Calu3 (cell line): ENCODE data around the gene ABR. TPM values are rescaled to one million over a fixed set of nuclear protein-coding genes. Genes with fewer than 3 reads are reported as not detected.

Experiments used
- BruUV-seq: library from RNA; stranded (reverse); fragments of 400-500 nt; replicated peaks from 2 replicates; lab custom pipeline; 2021; lab: Mats Ljungman, UMichigan
- CTCF ChIA-PET: fragments of 300-600 bp; sonication (Branson Sonifier 250); formaldehyde crosslinking; loops from one replicate; lab custom pipeline; 2022; ENCODE audit warnings: antibody characterized with exemption; lab: Charles Lee
- DNase-seq: peaks from one replicate; pipeline ENCODE4 v3.0.0; 2022
- H3K27ac Mint-ChIP-seq: one replicate; pipeline ENCODE4 v1.8.0; 2022; ENCODE audit warnings: mixed read lengths; ENCODE audit not compliant: unreplicated experiment
- H3K27me3 Mint-ChIP-seq: one replicate; pipeline ENCODE4 v1.8.0; 2022; ENCODE audit warnings: mixed read lengths; ENCODE audit not compliant: unreplicated experiment
- H3K36me3 Mint-ChIP-seq: one replicate; pipeline ENCODE4 v1.8.0; 2022; ENCODE audit warnings: mild to moderate bottlenecking, moderate library complexity, mixed read lengths; ENCODE audit not compliant: insufficient read depth, unreplicated experiment
- H3K4me1 Mint-ChIP-seq: one replicate; pipeline ENCODE4 v1.8.0; 2022; ENCODE audit warnings: mild to moderate bottlenecking, low read depth, mixed read lengths; ENCODE audit not compliant: unreplicated experiment
- H3K4me3 Mint-ChIP-seq: one replicate; pipeline ENCODE4 v1.8.0; 2022; ENCODE audit warnings: mild to moderate bottlenecking, low read depth, moderate library complexity, mixed read lengths; ENCODE audit not compliant: unreplicated experiment
- H3K9me3 Mint-ChIP-seq: one replicate; pipeline ENCODE4 v1.8.0; 2022; ENCODE audit warnings: low read depth, mixed read lengths; ENCODE audit not compliant: unreplicated experiment
- CTCF ChIP-seq: fragments of 200-600 bp; IDR thresholded peaks from one replicate; pipeline ENCODE4 v1.8.0; 2022; ENCODE audit warnings: antibody characterized with exemption; ENCODE audit not compliant: unreplicated experiment
- intact Hi-C: fragments of 100-400 bp; cut with micrococcal nuclease; formaldehyde crosslinking; loops from one replicate; pipeline ENCODE4 v1.10.0; 2022; ENCODE audit not compliant: unreplicated experiment
- total RNA-seq: library from RNA; stranded (reverse); gene quantifications from 2 replicates; pipeline ENCODE4 v1.2.3, GENCODE V29; 2022

The ABR gene
- total RNA-seq, 1 experiment from 2014 or later, result 92.7 TPM

GRCh38 chr17:1208966-1209365, 29.2 kb upstream of the ABR start:
- CTCF ChIA-PET, result no interaction called here
- intact Hi-C loops, result no loop called here
- BruUV-seq, result no TSS peak

GRCh38 chr17:1206026-1206777, 26.4 kb upstream of the ABR start:
- BruUV-seq, result no TSS peak
- H3K27ac Mint-ChIP-seq, result no peak overlapping the region
- CTCF ChIA-PET, result interaction anchor here (0.6 kb wide), 1 partner anchor 88 kb away, joined by 4 read pairs; no protein-coding TSS in a partner anchor
- H3K4me3 Mint-ChIP-seq, result no peak overlapping the region
- intact Hi-C loops, result no loop called here
- TF ChIP-seq CTCF, result no peak
- H3K4me1 Mint-ChIP-seq, result peaks cover 19% of the 10 kb centered on the region
- H3K36me3 Mint-ChIP-seq, result no peaks in the 10 kb centered on the region
- H3K9me3 Mint-ChIP-seq, result no peaks in the 10 kb centered on the region
- no peak for DNase-seq
- H3K27me3 Mint-ChIP-seq, result no peaks in the 10 kb centered on the region

More at GRCh38 chr17:1208966-1209365, 29.2 kb upstream of the ABR start:
- Mint-ChIP-seq H3K27me3 (no peaks in the 10 kb centered on the region), H3K9me3 (no peaks in the 10 kb centered on the region), H3K27ac (no peak overlapping the region), H3K4me3 (no peak overlapping the region), H3K4me1 (peaks cover 19% of the 10 kb centered on the region), H3K36me3 (no peaks in the 10 kb centered on the region)
- no peak for TF ChIP-seq CTCF
- no peak for DNase-seq

DNA sequence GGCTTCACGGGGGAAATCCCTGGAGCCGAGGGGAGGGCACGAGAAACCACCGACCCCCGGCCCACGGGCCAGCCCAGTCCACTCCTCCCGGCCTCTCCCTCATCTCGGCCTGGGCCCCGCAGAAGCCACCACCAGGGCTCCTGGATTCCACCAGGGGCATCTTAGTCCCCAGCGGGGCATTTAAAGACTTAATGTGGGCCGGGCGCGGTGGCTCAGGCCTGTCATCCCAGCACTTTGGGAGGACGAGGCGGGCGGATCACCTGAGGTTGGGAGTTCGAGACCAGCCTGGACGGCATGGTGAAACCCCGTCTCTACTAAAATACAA, 24.1 kb upstream of the ABR start:
- H3K36me3 Mint-ChIP-seq, result no peaks in the 10 kb centered on the region
- intact Hi-C loops, result no loop called here
- no peaks in the 10 kb centered on the region for H3K4me1 Mint-ChIP-seq
- no peaks in the 10 kb centered on the region for H3K9me3 Mint-ChIP-seq
- no peak for DNase-seq
- no TSS peak for BruUV-seq
- no peak overlapping the region for H3K27ac Mint-ChIP-seq
- CTCF ChIA-PET, result interaction anchor here (0.6 kb wide), 1 partner anchor 7 kb away, joined by 3 read pairs; no protein-coding TSS in a partner anchor
- no peaks in the 10 kb centered on the region for H3K27me3 Mint-ChIP-seq
- H3K4me3 Mint-ChIP-seq, result no peak overlapping the region
- TF ChIP-seq CTCF, result no peak

GRCh38 chr17:1203111-1203966, 23.6 kb upstream of the ABR start:
- no peak for TF ChIP-seq CTCF
- H3K9me3 Mint-ChIP-seq, result no peaks in the 10 kb centered on the region
- no peak overlapping the region for H3K4me3 Mint-ChIP-seq
- H3K27me3 Mint-ChIP-seq, result no peaks in the 10 kb centered on the region
- intact Hi-C loops, result no loop called here
- no TSS peak for BruUV-seq
- no peak for DNase-seq
- no peaks in the 10 kb centered on the region for H3K4me1 Mint-ChIP-seq
- CTCF ChIA-PET, result no interaction called here
- no peak overlapping the region for H3K27ac Mint-ChIP-seq
- H3K36me3 Mint-ChIP-seq, result no peaks in the 10 kb centered on the region
